Liver (tissue), 9 donors: Measurements from ENCODE around the gene GNA15. TPM values are rescaled to one million over a fixed set of nuclear protein-coding genes. Genes with fewer than 3 reads are reported as not detected.

Experiments
- DNase-seq: peaks from one replicate; pipeline ENCODE4 v3.0.0-alpha.2; 2017; ENCODE audit warnings: low spot score
- H3K27ac ChIP-seq, 2 donors: one replicate each; pipeline ENCODE4 v1.7.0; 2013; ENCODE audit warnings: inconsistent platforms in 2 of 2, low read length in 2 of 2, control low read depth in 1 of 2, low read depth in 1 of 2, mild to moderate bottlenecking in 1 of 2
- H3K27me3 ChIP-seq, 4 donors: one replicate each; pipeline versions ENCODE4 v1.6.1 to v1.7.0; 2013; ENCODE audit warnings: low read length in 3 of 4, inconsistent platforms in 1 of 4, mild to moderate bottlenecking in 1 of 4, moderate library complexity in 1 of 4; ENCODE audit not compliant: control insufficient read depth in 4 of 4, insufficient read depth in 4 of 4
- H3K36me3 ChIP-seq, 4 donors: one replicate each; pipeline versions ENCODE4 v1.6.1 to v1.7.0; 2013; ENCODE audit warnings: low read length in 3 of 4, mild to moderate bottlenecking in 3 of 4, low read depth in 1 of 4, moderate library complexity in 1 of 4; ENCODE audit not compliant: control insufficient read depth in 4 of 4, insufficient read depth in 3 of 4
- H3K4me1 ChIP-seq, 4 donors: one replicate each; pipeline versions ENCODE4 v1.6.1 to v1.7.0; 2013; ENCODE audit warnings: low read length in 3 of 4, mild to moderate bottlenecking in 3 of 4, moderate library complexity in 1 of 4; ENCODE audit not compliant: control insufficient read depth in 4 of 4, insufficient read depth in 4 of 4
- H3K4me3 ChIP-seq, 3 donors: one replicate each; pipeline versions ENCODE4 v1.6.1 to v1.7.0; 2013; ENCODE audit warnings: low read length in 3 of 3, control low read depth in 1 of 3, low read depth in 1 of 3, mild to moderate bottlenecking in 1 of 3
- H3K9ac ChIP-seq, 2 donors: one replicate each; pipeline ENCODE4 v1.7.0; 2013; ENCODE audit warnings: low read length in 2 of 2, mild to moderate bottlenecking in 2 of 2, moderate library complexity in 2 of 2, control low read depth in 1 of 2, low read depth in 1 of 2
- H3K9me3 ChIP-seq, 4 donors: one replicate each; pipeline versions ENCODE4 v1.6.1 to v1.7.0; 2013; ENCODE audit warnings: low read length in 3 of 4; ENCODE audit not compliant: control insufficient read depth in 4 of 4
- ATF3 ChIP-seq: IDR thresholded peaks from 2 replicates; pipeline ENCODE4 v1.6.1; 2016; ENCODE audit warnings: antibody characterized with exemption
- EGR1 ChIP-seq, 2 donors: IDR thresholded peaks; 2 replicates each; pipeline ENCODE4 v1.6.1; 2016 to 2018; ENCODE audit warnings: antibody characterized with exemption in 2 of 2, low read depth in 2 of 2
- FOXA2 ChIP-seq: IDR thresholded peaks from 2 replicates; pipeline ENCODE4 v1.6.1; 2016; ENCODE audit warnings: antibody characterized with exemption
- GABPA ChIP-seq, 2 donors: IDR thresholded peaks in 1 of 2; conservative IDR thresholded peaks in 1 of 2; 2 replicates each; pipeline ENCODE4 v1.6.1; 2016; ENCODE audit warnings: antibody characterized with exemption in 2 of 2, mild to moderate bottlenecking in 1 of 2, moderate library complexity in 1 of 2
- HNF4A ChIP-seq, 2 donors: conservative IDR thresholded peaks; 2 replicates each; pipeline ENCODE4 v1.6.1; 2016; ENCODE audit warnings: antibody characterized with exemption in 2 of 2, mild to moderate bottlenecking in 2 of 2
- HNF4G ChIP-seq: IDR thresholded peaks from 2 replicates; pipeline ENCODE4 v1.6.1; 2016; ENCODE audit warnings: antibody characterized with exemption
- JUND ChIP-seq, 2 donors: IDR thresholded peaks; 2 replicates each; pipeline ENCODE4 v1.6.1; 2016; ENCODE audit warnings: antibody characterized with exemption in 2 of 2
- MAX ChIP-seq: IDR thresholded peaks from 2 replicates; pipeline ENCODE4 v1.6.1; 2016; ENCODE audit warnings: antibody characterized with exemption
- NR2F2 ChIP-seq: IDR thresholded peaks from 2 replicates; pipeline ENCODE4 v1.6.1; 2016; ENCODE audit warnings: antibody characterized with exemption
- RAD21 ChIP-seq, 2 donors: IDR thresholded peaks; 2 replicates each; pipeline ENCODE4 v1.6.1; 2016; ENCODE audit warnings: antibody characterized with exemption in 2 of 2, mild to moderate bottlenecking in 2 of 2
- RXRA ChIP-seq, 2 donors: IDR thresholded peaks; 2 replicates each; pipeline ENCODE4 v1.6.1; 2017 to 2018; ENCODE audit warnings: antibody characterized with exemption in 2 of 2, mild to moderate bottlenecking in 1 of 2
- SP1 ChIP-seq: IDR thresholded peaks from 2 replicates; pipeline ENCODE4 v1.6.1; 2018; ENCODE audit warnings: antibody characterized with exemption, mild to moderate bottlenecking
- TAF1 ChIP-seq: conservative IDR thresholded peaks from 2 replicates; pipeline ENCODE4 v1.6.1; 2016; ENCODE audit warnings: antibody characterized with exemption, mild to moderate bottlenecking
- YY1 ChIP-seq: IDR thresholded peaks from 2 replicates; pipeline ENCODE4 v1.6.1; 2016; ENCODE audit warnings: antibody characterized with exemption, mild to moderate bottlenecking
- ZBTB33 ChIP-seq: IDR thresholded peaks from 2 replicates; pipeline ENCODE4 v1.6.1; 2016; ENCODE audit warnings: antibody characterized with exemption
- WGBS: extraction: QIAGEN DNeasy Blood & Tissue Kit; methylation state at CpG from one replicate; pipeline ENCODE4 v1.1.7; 2013; 5-methylcytosine and 5-hydroxymethylcytosine counted together
- polyA plus RNA-seq, 2 donors: library from polyadenylated mRNA; stranded (reverse) in 1 of 2; unstranded in 1 of 2; fragments of 200-250 nt in 1 of 2; fragments of >200 nt in 1 of 2; fragmentation: Nextera tagmentation in 1 of 2; extraction: Ambion mirVana in 1 of 2; gene quantifications; one replicate each; pipeline versions ENCODE4 v1.2.1 to v1.2.3, GENCODE V29; 2013 to 2015
- total RNA-seq, 2 donors: library from RNA; depleted of rRNA; stranded (reverse); fragments of >200 nt; gene quantifications; one replicate each; pipeline ENCODE4 v1.2.3, GENCODE V29; 2014
- TF ChIP-seq, protein P1 (sequence below): fragments of 150-350 bp; IDR thresholded peaks from 2 replicates; pipeline ENCODE4 v1.5.1; 2017; ENCODE audit warnings: improper control_type of control experiment, low read depth, low read length; ENCODE audit not compliant: missing input control
- TF ChIP-seq, protein P2 (sequence below): IDR thresholded peaks from 2 replicates; pipeline ENCODE4 v1.6.1; 2016; ENCODE audit warnings: antibody characterized with exemption, mild to moderate bottlenecking
- donor health status: healthy.
- donor health status: healthy.
- donor health status: healthy.
- donor health status: healthy.
- donor health status: healthy.

GNA15 gene
- total and polyA plus RNA-seq, 4 donors: 0.11 to 10.4 (median 1.4) TPM

- Histone ChIP-seq H3K9ac (no peak overlapping the region), H3K36me3 (no peaks in the 10 kb centered on the region), H3K4me3 (no peak overlapping the region), H3K27ac (no peak overlapping the region), H3K4me1 (no peaks in the 10 kb centered on the region), H3K9me3 (no peaks in the 10 kb centered on the region), H3K27me3 (no peaks in the 10 kb centered on the region)
- 63% methylated on average over 5 of the region's 5 CpGs for WGBS
- no peak for TF ChIP-seq ATF3
- no peak for TF ChIP-seq NR2F2
- no peak for TF ChIP-seq SP1
- TF ChIP-seq HNF4G: no peak
- TF ChIP-seq GABPA (IDR thresholded peaks at IDR 0.05 in 1 of 2, conservative IDR thresholded peaks at IDR 0.05 in 1 of 2): no peak
- peak in 1 of 2 donors; percentile 37 for TF ChIP-seq RAD21 (IDR thresholded peaks at IDR 0.05)
- TF ChIP-seq, protein P1, sequence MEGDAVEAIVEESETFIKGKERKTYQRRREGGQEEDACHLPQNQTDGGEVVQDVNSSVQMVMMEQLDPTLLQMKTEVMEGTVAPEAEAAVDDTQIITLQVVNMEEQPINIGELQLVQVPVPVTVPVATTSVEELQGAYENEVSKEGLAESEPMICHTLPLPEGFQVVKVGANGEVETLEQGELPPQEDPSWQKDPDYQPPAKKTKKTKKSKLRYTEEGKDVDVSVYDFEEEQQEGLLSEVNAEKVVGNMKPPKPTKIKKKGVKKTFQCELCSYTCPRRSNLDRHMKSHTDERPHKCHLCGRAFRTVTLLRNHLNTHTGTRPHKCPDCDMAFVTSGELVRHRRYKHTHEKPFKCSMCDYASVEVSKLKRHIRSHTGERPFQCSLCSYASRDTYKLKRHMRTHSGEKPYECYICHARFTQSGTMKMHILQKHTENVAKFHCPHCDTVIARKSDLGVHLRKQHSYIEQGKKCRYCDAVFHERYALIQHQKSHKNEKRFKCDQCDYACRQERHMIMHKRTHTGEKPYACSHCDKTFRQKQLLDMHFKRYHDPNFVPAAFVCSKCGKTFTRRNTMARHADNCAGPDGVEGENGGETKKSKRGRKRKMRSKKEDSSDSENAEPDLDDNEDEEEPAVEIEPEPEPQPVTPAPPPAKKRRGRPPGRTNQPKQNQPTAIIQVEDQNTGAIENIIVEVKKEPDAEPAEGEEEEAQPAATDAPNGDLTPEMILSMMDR: peak; percentile 49
- no peak for TF ChIP-seq YY1
- peak; percentile 61 for DNase-seq
Observed at GRCh38 chr19:3146677-3147100, 10.9 kb downstream of the GNA15 start.

GRCh38 chr19:3148503-3148902 is 12.7 kb downstream of the GNA15 start:
- WGBS: 88% methylated on average over 20 of the region's 20 CpGs

More at GRCh38 chr19:3148503-3148902, 12.7 kb downstream of the GNA15 start:
- Histone ChIP-seq H3K9me3 (no peaks in the 10 kb centered on the region), H3K4me3 (no peak overlapping the region), H3K9ac (no peak overlapping the region), H3K36me3 (no peaks in the 10 kb centered on the region), H3K4me1 (no peaks in the 10 kb centered on the region), H3K27me3 (no peaks in the 10 kb centered on the region), H3K27ac (no peak overlapping the region)
- DNase-seq: no peak
- TF ChIP-seq NR2F2: no peak
- TF ChIP-seq SP1: no peak
- no peak for TF ChIP-seq ATF3
- no peak for TF ChIP-seq ZBTB33
- no peak for TF ChIP-seq JUND (IDR thresholded peaks at IDR 0.05)
- no peak for TF ChIP-seq RXRA (IDR thresholded peaks at IDR 0.05)
- TF ChIP-seq HNF4G: no peak
- TF ChIP-seq TAF1: no peak
- TF ChIP-seq, protein P2, sequence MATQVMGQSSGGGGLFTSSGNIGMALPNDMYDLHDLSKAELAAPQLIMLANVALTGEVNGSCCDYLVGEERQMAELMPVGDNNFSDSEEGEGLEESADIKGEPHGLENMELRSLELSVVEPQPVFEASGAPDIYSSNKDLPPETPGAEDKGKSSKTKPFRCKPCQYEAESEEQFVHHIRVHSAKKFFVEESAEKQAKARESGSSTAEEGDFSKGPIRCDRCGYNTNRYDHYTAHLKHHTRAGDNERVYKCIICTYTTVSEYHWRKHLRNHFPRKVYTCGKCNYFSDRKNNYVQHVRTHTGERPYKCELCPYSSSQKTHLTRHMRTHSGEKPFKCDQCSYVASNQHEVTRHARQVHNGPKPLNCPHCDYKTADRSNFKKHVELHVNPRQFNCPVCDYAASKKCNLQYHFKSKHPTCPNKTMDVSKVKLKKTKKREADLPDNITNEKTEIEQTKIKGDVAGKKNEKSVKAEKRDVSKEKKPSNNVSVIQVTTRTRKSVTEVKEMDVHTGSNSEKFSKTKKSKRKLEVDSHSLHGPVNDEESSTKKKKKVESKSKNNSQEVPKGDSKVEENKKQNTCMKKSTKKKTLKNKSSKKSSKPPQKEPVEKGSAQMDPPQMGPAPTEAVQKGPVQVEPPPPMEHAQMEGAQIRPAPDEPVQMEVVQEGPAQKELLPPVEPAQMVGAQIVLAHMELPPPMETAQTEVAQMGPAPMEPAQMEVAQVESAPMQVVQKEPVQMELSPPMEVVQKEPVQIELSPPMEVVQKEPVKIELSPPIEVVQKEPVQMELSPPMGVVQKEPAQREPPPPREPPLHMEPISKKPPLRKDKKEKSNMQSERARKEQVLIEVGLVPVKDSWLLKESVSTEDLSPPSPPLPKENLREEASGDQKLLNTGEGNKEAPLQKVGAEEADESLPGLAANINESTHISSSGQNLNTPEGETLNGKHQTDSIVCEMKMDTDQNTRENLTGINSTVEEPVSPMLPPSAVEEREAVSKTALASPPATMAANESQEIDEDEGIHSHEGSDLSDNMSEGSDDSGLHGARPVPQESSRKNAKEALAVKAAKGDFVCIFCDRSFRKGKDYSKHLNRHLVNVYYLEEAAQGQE: no peak
- TF ChIP-seq EGR1 (IDR thresholded peaks at IDR 0.05; ENCODE audit: low read depth in 2 of 2): no peak
- TF ChIP-seq, protein P1: no peak
- TF ChIP-seq YY1: no peak
- no peak for TF ChIP-seq FOXA2
- TF ChIP-seq HNF4A (conservative IDR thresholded peaks at IDR 0.05): no peak
- no peak for TF ChIP-seq MAX
- no peak for TF ChIP-seq RAD21 (IDR thresholded peaks at IDR 0.05)
